ENCODE results near the gene ASIP. TPM values are rescaled to one million over a fixed set of nuclear protein-coding genes. Genes with fewer than 3 reads are reported as not detected.
"Not testable (repeated sequence)": the region's sequence is repeated elsewhere in the genome, so short reads cannot be mapped to it uniquely, and the experiment has no call there.

ASIP gene
- total RNA-seq, 1 donor, result not detected

- TF ChIP-seq CTCF (IDR thresholded peaks at IDR 0.05; ENCODE audit: insufficient read depth, low read depth, low read length), result no peak
- H3K4me3 ChIP-seq (ENCODE audit: low read depth, low read length), result no peak overlapping the region
Observed at GRCh38 chr20:34210271-34210670, 31.0 kb upstream of the ASIP start.

GRCh38 chr20:34211591-34211990 is 29.6 kb upstream of the ASIP start:
- DNase-seq (ENCODE audit: low read depth), result no peak
- TF ChIP-seq CTCF (IDR thresholded peaks at IDR 0.05; ENCODE audit: insufficient read depth, low read depth, low read length), result no peak
- H3K4me3 ChIP-seq (ENCODE audit: low read depth, low read length), result no peak overlapping the region

More at GRCh38 chr20:34210271-34210670, 31.0 kb upstream of the ASIP start:
- DNase-seq (ENCODE audit: low read depth), result no peak

- no peak overlapping the region for H3K4me3 ChIP-seq (ENCODE audit: low read depth, low read length)
- no peak for TF ChIP-seq CTCF (IDR thresholded peaks at IDR 0.05; ENCODE audit: insufficient read depth, low read depth, low read length)
- DNase-seq (ENCODE audit: low read depth), result no peak
Observed at GRCh38 chr20:34213213-34213612, 28.0 kb upstream of the ASIP start.

GRCh38 chr20:34215711-34216381 is 25.4 kb upstream of the ASIP start:
- peak overlapping the region; percentile 67 for H3K4me3 ChIP-seq (ENCODE audit: low read depth, low read length)
- peak; percentile 73 for DNase-seq (ENCODE audit: low read depth)
- no peak for TF ChIP-seq CTCF (IDR thresholded peaks at IDR 0.05; ENCODE audit: insufficient read depth, low read depth, low read length)

GRCh38 chr20:34216382-34216742 is 24.9 kb upstream of the ASIP start:
- no peak for TF ChIP-seq CTCF (IDR thresholded peaks at IDR 0.05; ENCODE audit: insufficient read depth, low read depth, low read length)
- peak overlapping the region; percentile 67 for H3K4me3 ChIP-seq (ENCODE audit: low read depth, low read length)
- DNase-seq (ENCODE audit: low read depth), result no peak

GRCh38 chr20:34220561-34220960 is 20.7 kb upstream of the ASIP start:
- H3K4me3 ChIP-seq (ENCODE audit: low read depth, low read length), result no peak overlapping the region
- DNase-seq (ENCODE audit: low read depth), result peak; percentile 5
- no peak for TF ChIP-seq CTCF (IDR thresholded peaks at IDR 0.05; ENCODE audit: insufficient read depth, low read depth, low read length)

GRCh38 chr20:34222208-34222607 is 19.0 kb upstream of the ASIP start:
- H3K4me3 ChIP-seq (ENCODE audit: low read depth, low read length), result no peak overlapping the region
- no peak for TF ChIP-seq CTCF (IDR thresholded peaks at IDR 0.05; ENCODE audit: insufficient read depth, low read depth, low read length)
- peak; percentile 98 for DNase-seq (ENCODE audit: low read depth)

- not testable (repeated sequence) for H3K4me3 ChIP-seq (ENCODE audit: low read depth, low read length); DNase-seq (ENCODE audit: low read depth)
Observed at GRCh38 chr20:34224251-34224650, 17.0 kb upstream of the ASIP start.
